Measurements from ENCODE around the gene PROZ.

PROZ gene

DNA sequence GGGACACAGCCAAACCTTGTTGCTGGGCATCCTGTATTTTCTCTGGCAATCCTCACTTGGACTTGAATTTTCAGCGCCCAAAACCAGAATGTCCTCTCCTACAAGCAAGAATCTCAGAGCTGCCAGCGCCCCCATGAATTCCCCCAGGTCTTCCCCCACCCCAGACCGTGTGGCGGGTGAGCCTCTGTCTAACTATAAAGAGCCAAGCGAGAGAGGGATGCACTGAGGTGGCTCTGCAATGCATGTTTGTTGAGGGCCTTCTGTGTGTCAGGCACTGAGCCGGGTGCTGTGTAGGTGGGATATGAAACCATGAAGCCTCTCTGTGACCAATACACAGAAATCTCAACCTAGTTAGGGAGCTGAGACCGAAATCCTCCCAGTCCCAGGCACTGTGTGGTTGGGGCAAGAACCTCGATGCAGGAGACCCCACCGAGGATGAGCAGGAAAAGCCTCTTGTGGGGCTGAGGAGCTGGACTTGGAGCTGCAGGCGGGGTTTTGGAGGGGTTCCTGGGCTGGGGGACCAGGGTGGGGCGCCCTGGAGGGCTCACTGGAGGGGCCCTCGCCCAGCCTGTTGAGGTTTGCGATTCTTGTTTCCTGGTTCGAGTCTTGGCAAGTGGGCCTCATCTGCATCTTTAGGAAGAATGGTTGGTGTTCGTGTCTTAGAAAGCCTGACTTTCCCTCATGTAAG, 12.4 kb upstream of the PROZ start:
- TF ChIP-seq, protein P1, sequence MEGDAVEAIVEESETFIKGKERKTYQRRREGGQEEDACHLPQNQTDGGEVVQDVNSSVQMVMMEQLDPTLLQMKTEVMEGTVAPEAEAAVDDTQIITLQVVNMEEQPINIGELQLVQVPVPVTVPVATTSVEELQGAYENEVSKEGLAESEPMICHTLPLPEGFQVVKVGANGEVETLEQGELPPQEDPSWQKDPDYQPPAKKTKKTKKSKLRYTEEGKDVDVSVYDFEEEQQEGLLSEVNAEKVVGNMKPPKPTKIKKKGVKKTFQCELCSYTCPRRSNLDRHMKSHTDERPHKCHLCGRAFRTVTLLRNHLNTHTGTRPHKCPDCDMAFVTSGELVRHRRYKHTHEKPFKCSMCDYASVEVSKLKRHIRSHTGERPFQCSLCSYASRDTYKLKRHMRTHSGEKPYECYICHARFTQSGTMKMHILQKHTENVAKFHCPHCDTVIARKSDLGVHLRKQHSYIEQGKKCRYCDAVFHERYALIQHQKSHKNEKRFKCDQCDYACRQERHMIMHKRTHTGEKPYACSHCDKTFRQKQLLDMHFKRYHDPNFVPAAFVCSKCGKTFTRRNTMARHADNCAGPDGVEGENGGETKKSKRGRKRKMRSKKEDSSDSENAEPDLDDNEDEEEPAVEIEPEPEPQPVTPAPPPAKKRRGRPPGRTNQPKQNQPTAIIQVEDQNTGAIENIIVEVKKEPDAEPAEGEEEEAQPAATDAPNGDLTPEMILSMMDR (IDR thresholded peaks at IDR 0.05; ENCODE audit: low read depth, low read length) = no peak
- no peak for DNase-seq (ENCODE audit: extremely low read depth, low read depth)

GRCh38 chr13:113146750-113147149, 11.7 kb upstream of the PROZ start:
- DNase-seq (ENCODE audit: extremely low read depth, low read depth) = no peak
- TF ChIP-seq, protein P1 (IDR thresholded peaks at IDR 0.05; ENCODE audit: low read depth, low read length) = no peak

GRCh38 chr13:113147206-113147605, 11.2 kb upstream of the PROZ start:
- TF ChIP-seq, protein P1 (IDR thresholded peaks at IDR 0.05; ENCODE audit: low read depth, low read length) = no peak
- no peak for DNase-seq (ENCODE audit: extremely low read depth, low read depth)

DNA sequence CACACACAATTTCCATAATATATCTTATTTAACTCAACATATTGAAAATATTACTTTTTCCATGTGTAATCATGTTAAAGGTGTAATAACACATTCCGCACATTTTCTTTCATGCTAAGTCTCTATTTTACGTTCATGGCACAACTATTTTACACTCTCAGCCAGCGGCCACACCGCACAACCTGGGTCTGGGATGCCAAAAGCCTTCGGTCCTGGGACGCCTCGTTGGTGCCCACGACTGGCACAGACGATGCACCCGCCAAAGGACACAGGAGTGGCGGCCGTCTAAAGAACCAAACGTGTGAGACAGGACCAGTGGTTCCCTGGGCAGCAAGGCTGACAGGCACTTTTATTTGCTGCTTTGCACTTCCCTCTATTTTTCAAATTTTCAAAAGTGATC, 10.0 kb upstream of the PROZ start:
- TF ChIP-seq, protein P1 (IDR thresholded peaks at IDR 0.05; ENCODE audit: low read depth, low read length) = no peak
- no peak for DNase-seq (ENCODE audit: extremely low read depth, low read depth)

- no peak for DNase-seq (ENCODE audit: extremely low read depth, low read depth)
- TF ChIP-seq, protein P1 (IDR thresholded peaks at IDR 0.05; ENCODE audit: low read depth, low read length) = no peak
Measured at GRCh38 chr13:113148940-113149503, 9.4 kb upstream of the PROZ start.

GRCh38 chr13:113149711-113150549, 8.5 kb upstream of the PROZ start:
- DNase-seq (ENCODE audit: extremely low read depth, low read depth) = no peak
- TF ChIP-seq, protein P1 (IDR thresholded peaks at IDR 0.05; ENCODE audit: low read depth, low read length) = no peak
